HG03108 (cell line): ENCODE data around the gene CENPS.
A peak's percentile ranks its signal among the peaks of the same experiment; 100 is the strongest.
"Not testable (repeated sequence)": the region's sequence is repeated elsewhere in the genome, so short reads cannot be mapped to it uniquely, and the experiment has no call there.

Experiments
- ATAC-seq: cut with Tn5 transposase; IDR thresholded peaks from one replicate; pipeline ENCODE4 v1.9.1; 2021; ENCODE audit warnings: moderate library complexity; ENCODE audit not compliant: unreplicated experiment

Gene CENPS

DNA sequence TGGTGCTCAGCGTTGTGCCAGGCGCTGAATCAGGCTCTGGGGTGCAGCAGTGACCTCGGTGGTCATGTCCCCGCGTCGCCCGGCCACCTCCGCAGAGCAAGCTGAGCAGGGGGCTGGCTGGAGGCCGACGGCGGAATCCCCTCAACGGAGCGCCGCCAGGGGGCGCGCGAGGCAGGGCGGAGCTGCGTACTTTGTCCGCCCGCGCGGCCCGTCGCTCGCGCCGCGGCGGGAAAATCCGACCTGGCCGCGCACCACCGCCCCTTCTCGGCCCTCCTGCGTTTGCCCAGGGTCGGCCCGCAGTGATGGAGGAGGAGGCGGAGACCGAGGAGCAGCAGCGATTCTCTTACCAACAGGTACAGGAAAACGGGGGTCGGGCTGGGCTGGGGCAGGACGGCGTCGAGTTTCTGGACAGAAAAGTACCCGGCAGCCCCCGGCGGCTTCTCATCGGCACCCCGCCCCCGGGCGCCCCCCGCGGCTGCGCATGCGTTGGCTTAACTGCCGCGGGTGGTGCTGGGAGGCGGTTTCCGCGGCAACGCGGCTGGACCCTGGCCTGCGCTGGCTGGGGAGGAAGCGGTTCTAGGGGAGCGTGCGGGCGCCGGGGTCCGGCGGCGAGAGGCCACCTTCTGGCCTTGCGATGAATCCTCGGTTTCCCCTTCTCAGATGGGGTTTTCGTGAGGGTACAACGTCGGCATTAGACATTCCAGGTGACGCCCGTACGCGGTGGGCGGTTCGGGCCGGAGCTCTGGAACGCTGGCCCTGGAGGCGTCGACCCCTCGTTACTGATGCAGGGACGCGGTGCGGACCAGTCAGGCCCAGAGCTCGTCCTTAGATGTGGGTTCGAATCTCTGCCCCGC, at the start of gene CENPS:
TSS of gene CENPS (plus strand) at position 218 of the 854 bp plus-strand sequence. CDS start at position 303, 85 bp downstream.
- ATAC-seq: peak; percentile 77

DNA sequence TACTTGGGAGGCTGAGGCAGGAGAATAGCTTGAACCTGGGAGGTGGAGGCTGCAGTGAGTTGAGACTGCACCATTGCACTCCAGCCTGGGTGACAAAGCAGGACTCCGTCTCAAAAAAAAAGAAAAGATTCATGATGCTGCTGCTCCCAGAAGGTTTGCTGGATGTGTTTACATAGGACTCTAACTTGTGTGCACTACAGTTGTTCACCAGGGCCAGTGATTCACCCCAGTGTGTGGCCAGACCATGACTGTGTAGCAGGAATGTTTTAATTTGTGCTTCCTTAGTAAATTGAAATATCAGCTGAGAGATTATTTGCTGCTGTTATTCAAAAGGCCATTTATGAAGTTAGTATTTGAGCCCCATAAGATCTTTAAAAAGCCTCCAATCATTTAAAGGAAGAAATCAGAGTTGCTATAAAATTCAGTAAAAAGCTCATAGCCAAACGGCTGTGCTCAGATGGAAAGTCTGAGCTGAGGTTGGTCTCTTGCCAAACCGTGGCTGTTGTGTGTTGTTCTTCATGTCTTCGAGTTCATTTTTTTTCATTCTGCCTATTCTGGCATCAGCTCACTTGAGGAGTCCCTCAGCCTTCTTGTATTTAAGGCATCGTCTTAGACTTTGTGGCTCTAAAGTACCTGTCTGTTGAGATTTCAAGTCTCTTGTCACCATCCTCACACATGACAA, 49.5 kb upstream of the CENPS start:
- no peak for ATAC-seq

DNA sequence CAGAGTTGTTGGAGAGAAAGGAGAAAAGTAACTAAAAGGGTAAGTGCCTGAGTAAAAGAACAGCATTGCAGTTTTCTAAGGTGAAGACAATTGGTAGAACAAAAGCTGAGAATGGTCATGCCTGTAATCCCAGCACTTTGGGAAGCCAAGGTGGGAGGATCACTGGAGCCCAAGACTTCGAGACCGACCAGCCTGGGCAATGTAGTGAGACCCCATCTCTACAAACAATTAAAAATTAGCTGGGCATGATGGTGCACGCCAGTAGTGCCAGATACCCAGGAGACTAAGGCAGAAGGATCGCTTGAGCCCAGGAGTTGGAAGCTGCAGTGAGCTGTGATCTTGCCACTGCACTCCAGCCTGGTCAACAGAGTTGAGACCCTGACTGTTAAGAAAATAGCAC, 46.6 kb upstream of the CENPS start:
- no peak for ATAC-seq

DNA sequence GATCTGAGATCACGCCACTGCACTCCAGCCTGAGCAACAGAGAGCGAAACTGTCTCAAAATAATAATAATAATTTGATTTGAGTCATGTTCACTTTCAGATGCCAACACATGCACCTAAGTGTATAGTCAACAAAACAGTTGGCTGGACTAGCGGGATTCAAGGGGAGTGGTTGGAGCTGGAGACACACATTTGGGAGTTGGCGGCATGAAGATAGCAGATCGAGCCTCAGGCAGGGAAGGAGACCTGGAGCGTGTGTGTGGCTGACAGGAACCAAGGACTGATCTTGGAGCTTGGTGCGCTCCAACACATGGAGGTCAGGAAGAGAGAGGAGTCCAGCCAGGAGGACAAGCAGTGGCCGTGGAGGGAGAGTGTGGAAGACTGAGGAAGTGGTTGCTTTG, 46.0 kb upstream of the CENPS start:
- no peak for ATAC-seq

DNA sequence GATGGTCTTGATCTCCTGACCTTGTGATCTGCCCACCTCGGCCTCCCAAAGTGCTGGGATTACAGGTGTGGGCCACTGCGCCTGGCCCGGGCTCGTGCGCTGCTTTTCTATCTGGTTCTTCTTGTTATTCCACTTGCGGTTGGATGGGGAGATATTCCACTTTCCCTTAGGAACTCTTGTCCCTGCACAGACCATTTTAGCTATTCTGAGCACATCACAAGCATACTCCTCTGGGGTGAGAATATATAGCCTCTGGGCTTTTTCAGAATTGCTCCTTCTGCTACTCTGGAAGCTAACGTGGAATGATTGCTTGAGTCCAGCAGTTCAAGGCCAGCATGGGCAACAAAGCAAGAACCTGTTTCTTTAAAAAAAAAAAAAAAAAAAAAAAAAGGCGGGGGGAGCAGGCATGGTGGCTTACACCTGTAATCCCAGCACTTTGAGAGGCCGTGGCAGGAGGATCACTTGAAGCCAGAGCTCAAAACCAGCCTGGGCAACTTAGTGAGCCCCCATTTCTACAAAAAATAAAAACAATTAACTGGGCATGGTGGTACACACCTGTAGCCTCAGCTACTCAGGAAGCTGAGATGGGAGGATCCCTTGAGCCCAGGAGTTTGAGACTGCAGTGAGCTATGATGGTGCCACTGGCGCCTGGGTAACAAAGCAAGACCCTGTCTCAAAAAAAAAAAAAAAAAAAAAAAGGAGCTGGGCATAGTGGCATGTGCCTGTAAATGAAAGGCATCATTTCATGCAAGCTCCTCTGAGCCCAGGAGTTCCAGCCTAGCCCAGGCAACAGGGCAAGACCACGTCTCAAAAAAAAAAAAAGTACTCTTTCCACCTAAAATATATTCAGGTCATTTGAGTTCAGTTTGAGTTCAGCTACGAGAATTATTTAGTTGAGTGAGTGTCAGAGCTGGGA, 43.2 kb upstream of the CENPS start:
- no peak for ATAC-seq

DNA sequence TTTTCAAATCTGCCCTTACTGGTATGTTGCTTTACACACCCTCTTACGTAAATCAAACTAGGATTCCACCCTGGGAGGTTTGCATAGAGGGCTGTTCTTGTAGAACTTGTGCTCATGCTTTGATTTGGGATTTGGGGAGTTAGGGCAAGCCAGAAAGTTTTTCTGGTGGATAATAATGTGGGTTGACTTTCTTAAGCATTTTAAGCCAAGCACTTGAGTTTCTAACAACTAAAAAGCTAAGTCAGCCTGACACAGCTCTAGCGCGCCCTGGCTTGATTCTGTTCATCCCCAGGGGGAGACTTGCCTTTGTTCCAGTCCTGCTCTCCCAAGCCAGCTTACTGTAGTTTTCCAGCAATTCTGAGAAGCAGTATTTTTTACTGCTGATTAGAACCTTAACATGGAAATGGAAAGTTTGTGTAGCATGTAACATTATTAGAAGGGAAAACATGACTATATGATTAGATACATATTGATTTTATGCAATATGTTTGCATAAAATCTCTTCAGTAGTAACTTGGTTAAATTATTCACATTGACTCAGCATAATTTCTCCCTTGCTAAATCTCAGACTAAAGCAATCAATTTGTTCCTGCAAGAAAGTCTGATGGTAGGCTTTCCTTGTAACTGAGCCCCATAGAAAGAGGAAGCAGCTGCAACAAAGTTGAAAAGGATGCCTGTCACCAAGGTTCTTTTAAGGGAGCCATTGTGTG, 42.4 kb upstream of the CENPS start:
- ATAC-seq: no peak

DNA sequence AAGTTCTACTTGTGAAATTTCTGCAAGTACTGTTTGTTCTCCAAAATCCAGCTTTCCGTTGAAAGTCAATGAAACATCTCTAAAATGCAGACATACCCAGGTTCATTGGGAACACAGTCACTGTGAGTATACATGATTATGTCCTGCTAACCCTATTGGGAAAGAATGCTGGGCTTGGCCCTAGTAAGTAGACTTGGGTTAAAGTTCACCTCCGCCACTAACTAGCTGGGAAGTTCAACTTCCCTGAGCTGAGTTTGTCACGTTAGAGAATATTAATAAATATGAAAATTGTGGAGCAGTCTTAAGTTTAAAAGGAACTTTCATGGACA, 41.9 kb upstream of the CENPS start:
- ATAC-seq: no peak

DNA sequence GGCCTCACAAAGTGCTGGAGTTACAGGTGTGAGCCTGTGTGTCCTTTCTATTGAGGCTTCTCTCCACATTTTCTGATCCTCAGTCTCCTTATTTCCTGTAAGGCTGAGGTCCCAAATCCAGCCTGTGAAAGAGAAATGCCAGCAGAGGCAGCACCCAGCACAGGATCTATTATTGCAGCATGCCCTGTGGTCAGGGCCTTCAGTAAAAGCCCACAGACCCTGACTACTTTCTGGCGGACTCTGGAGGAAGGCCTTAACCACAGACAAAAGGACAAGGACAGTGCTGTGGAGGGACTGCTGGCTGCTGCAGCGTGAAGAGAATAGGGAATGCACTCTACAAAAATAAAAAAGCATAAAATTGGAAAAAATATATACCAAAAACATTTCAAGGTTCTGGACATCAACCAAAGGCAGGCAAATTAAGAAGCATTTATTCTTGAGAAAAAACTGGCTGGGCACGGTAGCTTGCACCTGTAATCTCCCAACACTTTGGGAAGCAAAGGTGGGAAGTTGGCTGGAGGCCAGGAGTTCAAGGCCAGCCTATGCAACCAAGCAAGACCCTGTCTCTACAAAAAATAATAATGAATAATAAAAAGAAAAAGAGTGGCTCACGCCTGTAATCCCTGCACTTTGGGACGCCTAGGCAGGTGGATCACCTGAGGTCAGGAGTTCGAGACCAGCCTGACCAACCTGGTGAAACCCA, 40.8 kb upstream of the CENPS start:
- no peak for ATAC-seq

DNA sequence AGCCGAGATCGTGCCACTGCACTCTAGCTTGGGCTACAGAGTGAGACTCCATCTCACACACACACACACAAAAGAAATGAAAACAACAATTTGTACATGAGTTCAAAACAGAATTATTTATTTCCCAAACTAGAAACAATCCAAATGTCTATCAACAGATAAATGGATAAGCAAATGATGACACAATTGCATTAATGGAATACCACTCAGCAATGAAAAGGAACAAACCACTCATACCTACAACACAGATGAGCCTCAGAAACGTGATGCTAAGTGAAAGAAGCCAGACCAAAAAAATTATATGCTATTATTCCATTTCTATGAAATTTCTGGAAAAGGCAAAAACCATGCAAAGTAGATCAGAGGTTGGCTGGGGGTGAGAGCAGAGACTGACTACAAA, 33.4 kb upstream of the CENPS start:
- no peak for ATAC-seq

DNA sequence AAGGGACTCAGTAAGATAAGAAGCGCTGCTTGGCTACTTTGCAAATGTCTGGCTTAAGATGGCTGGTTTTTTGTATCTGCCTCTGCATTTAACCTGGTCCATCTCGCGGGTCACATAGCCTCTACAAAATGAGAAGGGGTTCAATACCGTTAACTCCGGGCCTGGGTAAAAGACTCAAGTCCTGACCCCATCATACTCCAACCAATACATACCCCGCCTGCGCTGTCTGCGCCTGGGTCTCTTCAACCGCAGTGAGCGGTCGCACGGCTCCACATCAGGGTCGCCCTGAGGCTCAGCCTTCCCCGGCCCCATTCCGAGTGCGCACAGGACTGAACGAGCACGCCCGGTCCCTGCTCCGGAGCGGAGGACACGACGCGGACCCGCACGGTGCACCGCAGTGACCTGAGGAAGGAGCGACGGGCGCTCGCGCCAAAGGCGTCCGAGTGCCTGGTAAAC, 31.9 kb upstream of the CENPS start:
- ATAC-seq: no peak

DNA sequence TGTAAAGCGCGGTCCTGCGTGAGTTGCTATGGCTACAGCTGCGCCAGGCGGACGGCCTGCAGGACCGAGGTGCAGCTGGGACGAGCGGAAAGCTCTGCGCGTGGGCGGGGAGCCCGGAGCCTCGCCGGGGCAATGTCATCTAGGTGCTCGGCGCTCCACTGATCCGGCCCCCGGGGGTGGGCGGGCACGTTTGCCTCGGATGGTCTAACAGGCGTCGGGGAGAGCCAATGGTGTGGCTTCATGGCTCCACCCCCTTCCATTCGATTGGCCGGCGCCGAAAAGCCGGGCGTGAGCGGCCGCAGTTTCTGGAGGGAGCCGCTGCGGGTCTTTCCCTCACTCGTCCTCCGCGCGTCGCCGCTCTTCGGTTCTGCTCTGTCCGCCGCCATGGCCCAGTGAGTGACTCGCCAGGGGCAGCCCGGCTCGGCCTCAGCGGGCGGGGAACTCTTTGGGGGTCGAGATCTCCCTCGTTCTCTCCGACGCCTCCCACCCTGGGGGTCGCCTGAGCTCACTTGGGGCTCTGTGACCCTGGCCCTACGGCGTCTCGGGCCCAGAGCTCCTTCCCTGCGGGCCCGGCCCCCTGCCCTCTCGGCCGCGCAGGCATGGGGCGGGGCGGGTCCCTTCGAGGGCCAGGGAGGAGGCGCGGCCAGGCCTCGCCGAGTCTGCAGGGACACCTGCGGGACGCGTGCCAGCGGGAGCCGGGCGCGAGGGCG, 31.3 kb upstream of the CENPS start, which contains the start of gene PGD:
TSS of gene PGD (plus strand) at position 331 of the 710 bp plus-strand sequence. CDS start at position 385, 54 bp downstream.
- ATAC-seq: peak; percentile 97

DNA sequence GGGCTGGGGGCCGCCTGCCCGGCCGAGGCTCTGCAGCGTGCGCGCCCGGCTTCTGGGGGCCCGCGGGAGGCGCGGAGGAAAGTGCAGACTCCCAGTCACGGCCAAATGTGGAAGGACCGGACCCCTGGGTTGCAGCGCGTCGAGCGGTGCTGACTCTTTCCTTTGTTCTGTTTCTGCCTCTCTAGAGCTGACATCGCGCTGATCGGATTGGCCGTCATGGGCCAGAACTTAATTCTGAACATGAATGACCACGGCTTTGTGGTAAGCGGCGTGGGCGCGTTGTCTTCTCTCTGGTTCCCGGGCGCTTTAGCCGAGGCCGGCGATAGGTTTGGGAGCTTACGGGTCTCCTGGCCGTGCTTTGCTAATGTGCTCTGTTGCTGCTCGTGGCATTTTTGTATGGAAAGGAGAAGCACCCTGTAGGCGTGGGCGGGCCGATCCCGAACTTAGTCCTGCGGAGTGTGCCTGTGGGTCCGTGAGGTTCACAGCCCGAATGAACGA, 30.7 kb upstream of the CENPS start:
- no peak for ATAC-seq

DNA sequence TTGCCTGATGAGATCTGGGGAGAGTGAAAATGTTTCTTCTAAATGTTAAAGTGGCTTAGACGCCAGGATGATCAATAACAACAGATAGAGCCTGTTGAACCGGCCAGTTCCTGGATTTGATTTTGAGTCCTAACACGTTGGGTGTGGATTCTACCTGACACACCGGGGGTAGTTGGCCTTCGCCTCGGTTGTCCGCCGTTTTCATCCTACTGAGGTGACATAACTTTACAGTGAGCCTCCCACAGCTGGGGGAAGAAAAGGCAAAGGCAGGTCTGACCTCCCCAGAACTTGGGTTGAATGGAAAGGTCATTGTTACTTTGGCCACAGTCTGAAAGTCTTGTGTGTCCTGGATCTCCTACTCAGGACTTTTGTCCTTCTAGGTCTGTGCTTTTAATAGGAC, 30.2 kb upstream of the CENPS start:
- no peak for ATAC-seq

DNA sequence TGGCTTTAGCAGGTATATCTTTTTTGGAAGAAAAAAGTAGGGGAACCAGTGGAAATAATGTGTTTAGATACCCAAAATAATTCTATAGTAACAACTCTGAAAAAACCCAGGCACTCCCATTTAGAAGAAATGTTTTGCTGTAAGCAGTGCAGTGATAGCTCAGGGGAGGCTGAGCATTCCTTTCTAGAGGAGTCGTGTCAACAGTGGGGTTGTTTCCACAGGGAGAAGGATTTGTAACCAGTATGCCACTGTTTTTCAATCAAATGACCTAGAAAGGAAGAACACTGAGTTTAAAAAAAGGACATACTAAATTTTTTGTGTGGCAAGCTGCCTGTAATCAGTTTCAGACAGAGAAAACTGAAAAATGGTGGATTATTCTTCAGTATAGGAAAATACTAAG, 29.0 kb upstream of the CENPS start:
- ATAC-seq: no peak

DNA sequence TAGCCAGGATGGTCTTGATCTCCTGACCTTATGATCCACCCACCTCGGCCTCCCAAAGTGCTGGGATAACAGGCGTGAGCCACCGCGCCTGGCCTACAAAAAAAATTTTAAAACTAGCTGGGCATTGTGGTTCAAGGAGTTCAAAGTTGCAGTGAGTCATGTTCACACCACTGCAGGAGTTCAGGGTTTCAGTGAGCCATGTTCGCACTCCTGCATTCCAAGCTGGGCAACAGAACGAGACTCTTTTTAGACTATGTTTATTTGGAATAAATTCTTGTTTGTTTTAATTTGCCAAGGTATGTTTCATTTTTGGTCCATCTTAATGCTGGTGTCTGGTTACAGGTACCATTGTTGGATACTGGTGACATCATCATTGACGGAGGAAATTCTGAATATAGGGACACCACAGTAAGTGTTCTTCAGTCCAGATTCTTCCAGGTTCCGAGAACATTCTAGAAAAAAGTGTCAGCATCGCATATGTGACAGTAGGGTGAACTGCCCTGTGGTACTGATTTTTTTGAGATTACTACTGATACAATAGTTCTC, 27.4 kb upstream of the CENPS start:
- no peak for ATAC-seq

DNA sequence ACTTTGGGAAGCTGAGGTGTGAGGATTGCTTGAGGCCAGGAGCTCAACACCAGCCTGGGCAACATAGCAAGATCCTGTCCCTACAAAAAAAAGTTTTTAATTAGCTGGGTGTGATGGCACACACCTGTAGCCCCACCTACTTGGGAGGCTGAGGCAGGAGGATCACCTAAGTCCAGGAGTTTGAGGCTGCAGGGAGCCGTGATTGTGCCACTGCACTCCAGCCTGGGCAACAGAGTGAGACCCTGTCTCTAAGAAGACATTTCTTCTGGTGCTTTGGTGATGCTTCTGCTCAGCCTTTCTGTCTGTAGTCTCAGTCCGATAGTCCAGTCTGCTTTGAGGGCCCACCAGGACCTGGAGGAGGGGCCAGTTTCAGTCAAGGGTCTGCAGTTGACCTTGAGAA, 23.0 kb upstream of the CENPS start:
- ATAC-seq: no peak

DNA sequence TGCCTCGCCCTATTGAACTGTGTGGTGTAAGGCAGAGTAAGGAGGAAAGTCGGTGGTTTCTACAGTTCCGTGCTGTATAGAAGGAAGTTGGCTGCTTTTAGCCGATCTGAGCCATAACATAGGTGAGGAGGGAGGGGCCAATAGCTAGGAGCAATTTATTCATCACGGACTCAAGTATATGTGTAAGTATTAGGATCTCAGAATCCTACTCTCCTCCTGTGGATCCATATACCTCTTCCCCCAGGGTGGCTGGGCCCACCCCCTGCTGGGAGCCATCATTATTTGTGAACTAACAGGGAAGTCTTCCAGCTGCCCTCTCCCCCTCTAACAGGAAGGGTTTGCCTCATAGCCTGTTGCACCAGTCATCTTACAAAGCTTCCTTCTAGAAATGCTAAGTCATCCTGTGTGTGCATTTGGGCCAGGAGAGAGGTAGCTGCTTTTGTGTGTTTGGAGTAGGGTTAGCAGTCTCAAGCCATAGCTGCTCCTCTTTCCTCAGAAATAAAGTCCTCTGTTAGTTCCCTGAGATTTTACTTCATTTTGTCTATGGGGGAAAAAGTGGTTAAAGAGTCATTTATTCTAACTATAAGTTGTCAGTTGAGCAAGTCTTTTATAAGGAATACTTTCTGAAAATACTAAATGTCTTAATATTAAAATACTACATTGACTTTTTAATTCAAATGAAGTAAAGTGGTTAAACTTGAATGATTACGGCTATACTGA, 14.9 kb upstream of the CENPS start:
- no peak for ATAC-seq

DNA sequence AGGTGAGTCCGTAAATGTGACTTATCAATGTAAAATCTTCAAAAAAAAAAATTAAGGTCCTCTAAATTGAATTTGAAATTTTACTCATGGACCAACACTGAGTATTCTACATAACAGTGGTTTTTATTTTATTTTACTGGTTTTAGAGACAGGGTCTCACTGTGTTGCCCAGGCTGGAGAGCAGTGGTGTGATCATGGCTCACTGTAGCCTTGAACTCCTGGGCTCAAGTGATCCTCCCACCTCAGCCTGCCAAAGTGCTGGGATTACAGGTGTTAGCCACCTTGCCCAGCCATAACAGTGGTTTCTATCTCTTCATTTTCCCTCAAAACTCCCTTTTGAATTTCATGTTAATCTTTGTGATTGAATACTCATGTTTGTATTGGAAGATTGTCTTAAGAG, 14.3 kb upstream of the CENPS start:
- ATAC-seq: not testable (repeated sequence)
